Upper lobe of left lung (tissue), 6 donors: ENCODE results near the gene KMT2C. TPM values are rescaled to one million over a fixed set of nuclear protein-coding genes. Genes with fewer than 3 reads are reported as not detected.
A peak's percentile ranks its signal among the peaks of the same experiment; 100 is the strongest.
"Not testable (repeated sequence)": the region's sequence is repeated elsewhere in the genome, so short reads cannot be mapped to it uniquely, and the experiment has no call there.

Experiments used
- ATAC-seq, 2 donors: fragments of 200-7000 bp; cut with Tn5 transposase; one replicate each; pipeline ENCODE4 v1.9.1; 2022; ENCODE audit warnings: mild to moderate bottlenecking in 2 of 2, moderate library complexity in 2 of 2; ENCODE audit not compliant: low FRiP score in 2 of 2
- DNase-seq, 2 donors: peaks; one replicate each; pipeline ENCODE4 v3.0.0-alpha.2; 2019 to 2020
- H3K27ac ChIP-seq, 4 donors: fragments of 200-600 bp; sonication (generic); one replicate each; pipeline ENCODE4 v1.5.1; 2016 to 2019
- H3K27me3 ChIP-seq, 4 donors: fragments of 200-600 bp; sonication (generic); one replicate each; pipeline ENCODE4 v1.5.1; 2017 to 2019
- H3K36me3 ChIP-seq, 4 donors: fragments of 200-600 bp; sonication (generic); one replicate each; pipeline ENCODE4 v1.5.1; 2016 to 2019
- H3K4me1 ChIP-seq, 4 donors: fragments of 200-600 bp; sonication (generic); one replicate each; pipeline ENCODE4 v1.5.1; 2018 to 2019
- H3K4me3 ChIP-seq, 4 donors: fragments of 200-600 bp; sonication (generic); one replicate each; pipeline ENCODE4 v1.5.1; 2017 to 2019; ENCODE audit warnings: mild to moderate bottlenecking in 2 of 4, moderate library complexity in 1 of 4
- H3K9me3 ChIP-seq, 4 donors: fragments of 200-600 bp; sonication (generic); one replicate each; pipeline ENCODE4 v1.5.1; 2018 to 2019
- EP300 ChIP-seq, 4 donors: sonication (generic); formaldehyde crosslinking; IDR thresholded peaks; one replicate each; pipeline ENCODE4 v1.5.1; 2017; ENCODE audit warnings: antibody characterized with exemption in 4 of 4, control low read depth in 2 of 4
- POLR2A ChIP-seq, 4 donors: fragments of 450-650 bp; IDR thresholded peaks; one replicate each; pipeline ENCODE4 v1.5.1; 2016 to 2017; ENCODE audit warnings: antibody characterized with exemption in 4 of 4, mild to moderate bottlenecking in 2 of 4
- POLR2AphosphoS5 ChIP-seq, 2 donors: sonication (generic); formaldehyde crosslinking; IDR thresholded peaks; one replicate each; pipeline ENCODE4 v1.5.1; 2017; ENCODE audit warnings: antibody characterized with exemption in 2 of 2
- WGBS, 2 donors: methylation state at CpG; one replicate each; pipeline ENCODE4 v1.1.5; 2017 to 2018; 5-methylcytosine and 5-hydroxymethylcytosine counted together
- total RNA-seq, 6 donors: library from RNA; depleted of rRNA in 4 of 6; stranded (reverse); fragments of >200 nt in 4 of 6; gene quantifications; one replicate each; pipeline versions ENCODE4 v1.1.0 to v1.2.1, GENCODE V29; 2016 to 2021
- TF ChIP-seq, protein P1 (sequence below), 6 experiments: fragments of 450-650 bp in 4 of 6; fragments of 200-600 bp in 2 of 6; sonication (generic) in 2 of 6; IDR thresholded peaks; one replicate each; pipeline ENCODE4 v1.5.1; 2016 to 2019; ENCODE audit warnings: antibody characterized with exemption in 6 of 6
- donor health status: DM: no; HTN: no; CAD: no; lungs with moderate emphysema.
- donor health status: DM: no; HTN: yes; CAD: no; lungs with severe emphysema.

KMT2C gene
- total RNA-seq, 6 donors from 2014 or later, result 60.5 to 108 (median 85.0) TPM

DNA sequence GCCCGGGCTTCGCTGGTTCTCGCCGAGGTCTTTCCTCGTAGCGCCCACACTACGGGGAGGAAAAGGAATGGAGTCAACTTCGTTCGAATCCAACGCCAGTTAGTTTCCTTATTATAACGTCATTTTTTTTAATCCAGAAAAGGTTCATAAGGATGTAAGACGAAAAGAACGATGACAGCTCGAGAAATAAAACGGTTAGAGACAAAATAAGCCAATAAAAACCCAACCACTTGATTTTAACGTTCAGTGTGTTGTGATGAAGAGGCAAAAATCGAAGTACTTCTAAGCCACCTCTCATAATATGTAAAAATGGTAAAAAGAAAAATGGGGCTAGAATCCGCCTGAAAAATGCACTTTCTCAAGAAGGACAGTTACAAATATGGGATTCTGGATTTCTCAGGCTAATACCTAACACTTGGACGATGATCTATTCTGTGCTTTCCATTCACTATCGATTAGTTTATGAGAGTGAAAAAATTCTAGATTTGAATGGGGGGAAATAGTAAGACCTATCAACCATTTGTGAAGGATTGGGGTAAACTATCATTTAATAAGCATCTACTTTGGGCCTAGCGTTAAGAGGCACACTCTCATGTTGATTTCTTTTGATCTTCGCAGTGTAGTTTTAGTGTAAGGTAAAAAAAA lies 1.2 kb upstream of the KMT2C start:
- not testable (repeated sequence) for H3K36me3 ChIP-seq, ATAC-seq, DNase-seq, H3K9me3 ChIP-seq, H3K27me3 ChIP-seq
- WGBS, 2 donors, result 12 to 14% methylated on average over 22 of the region's 22 CpGs
- Histone ChIP-seq H3K4me1 (peaks cover 15 to 24% (median 20%) of the 10 kb centered on the region in 4 donors), H3K4me3 (peak overlapping the region; percentile 60 to 97 (median 77)), H3K27ac (peak overlapping the region; percentile 96 to 100 (median 98))

DNA sequence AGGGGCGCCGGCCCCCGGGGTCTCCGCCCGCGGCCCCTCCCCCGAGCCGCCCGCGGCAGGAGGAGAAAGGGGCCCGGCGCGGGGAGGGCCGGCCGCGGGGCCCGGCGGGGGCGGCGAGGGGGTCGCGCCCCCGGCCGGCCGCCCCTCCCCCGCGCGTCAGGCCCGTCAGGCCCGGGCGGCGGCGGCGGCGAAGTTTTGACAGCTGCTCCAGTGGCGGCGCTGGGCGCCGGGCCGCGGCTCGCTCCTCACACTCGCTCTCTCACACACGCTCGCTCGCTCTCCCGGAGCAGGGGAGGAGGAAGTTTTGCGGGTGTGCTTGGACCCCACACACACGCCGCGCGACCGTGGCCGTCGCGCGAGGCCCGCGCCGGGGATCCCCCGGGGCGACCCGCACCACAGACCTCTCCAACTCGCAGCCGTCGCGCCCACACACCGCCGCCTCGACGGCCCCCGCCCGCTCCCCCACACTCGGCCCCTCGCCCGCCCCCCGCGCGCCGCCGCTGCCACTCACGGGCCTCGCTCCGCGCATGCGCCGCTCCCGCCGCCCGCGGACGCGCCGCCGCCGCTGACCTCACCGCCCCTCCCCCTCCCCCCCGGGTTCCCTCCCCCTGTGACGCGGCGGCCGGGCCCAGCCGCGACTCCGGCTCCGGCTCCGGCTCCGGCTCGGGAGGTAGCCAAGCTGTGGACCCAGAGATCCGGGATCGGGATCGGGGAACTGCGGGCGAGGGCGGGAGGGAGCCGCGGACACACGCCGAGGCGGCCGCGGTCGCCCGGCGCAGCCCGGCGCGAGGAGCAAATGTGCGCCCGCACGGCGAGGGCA lies 518 bp upstream of the KMT2C start:
- Histone ChIP-seq H3K9me3 (no peaks in the 10 kb centered on the region), H3K27me3 (no peaks in the 10 kb centered on the region), H3K4me3 (peak overlapping the region; percentile 60 to 97 (median 79)), H3K4me1 (peaks cover 15 to 31% (median 21%) of the 10 kb centered on the region in 4 donors), H3K36me3 (no peaks in the 10 kb centered on the region), H3K27ac (peak overlapping the region; percentile 96 to 100 (median 98))
- WGBS, 2 donors, result 0% methylated on average over 13 to 22 of the region's 132 CpGs
- peak; percentile 94 to 95 for ATAC-seq
- TF ChIP-seq POLR2A (IDR thresholded peaks at IDR 0.05) (peak; percentile 16 to 62 (median 38)), EP300 (IDR thresholded peaks at IDR 0.05) (no peak), POLR2AphosphoS5 (IDR thresholded peaks at IDR 0.05) (peak; percentile 34 to 40)
- peak; percentile 91 to 98 for DNase-seq

DNA sequence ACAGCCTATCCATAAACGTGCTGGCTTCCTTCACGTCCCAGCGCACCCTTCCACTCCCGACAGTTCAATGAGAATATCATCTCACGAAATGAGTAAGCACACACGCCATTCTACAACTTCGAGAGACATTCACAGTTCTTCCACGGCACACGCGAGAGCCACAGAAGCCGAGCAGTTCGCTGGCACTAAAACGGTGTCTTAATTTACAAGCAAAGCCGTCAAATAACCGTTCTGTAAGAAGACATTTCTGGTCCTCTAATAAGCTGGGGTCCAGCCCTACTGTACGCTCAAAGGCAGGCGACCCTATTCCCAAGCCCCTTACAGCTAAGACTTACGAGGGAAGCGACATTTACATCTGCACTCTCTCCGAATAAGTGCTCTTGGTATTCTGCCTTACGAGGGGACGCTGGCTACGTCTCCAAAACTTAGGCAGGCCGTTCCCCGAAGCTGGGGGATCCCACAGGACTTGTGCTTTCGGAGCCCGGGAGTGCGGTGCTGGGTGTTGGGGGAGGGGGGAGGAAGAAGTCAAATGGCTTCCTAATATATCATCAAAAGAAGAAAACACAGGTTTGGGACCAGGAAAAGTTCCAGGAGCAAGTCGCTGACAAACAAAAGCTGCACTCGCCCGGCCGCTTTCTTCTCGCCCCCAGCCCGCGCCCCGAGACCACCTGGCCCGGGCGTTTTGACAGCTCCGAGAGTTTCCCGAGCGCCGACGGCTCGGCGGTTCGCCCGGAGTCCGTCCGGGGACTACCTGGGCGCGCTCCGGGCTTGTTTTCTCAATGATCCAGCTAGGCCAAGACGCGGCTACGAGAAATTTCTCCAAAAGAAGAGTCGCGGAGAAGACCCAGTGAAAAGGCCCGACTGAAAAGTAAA lies 1.1 kb downstream of the KMT2C start:
- WGBS, 2 donors, result 1% methylated on average over 49 to 55 of the region's 58 CpGs
- peak in 1 of 2 donors; percentile 40 for ATAC-seq
- H3K4me3 ChIP-seq, result peak overlapping the region; percentile 74 to 97 (median 95)
- peak in 1 of 2 donors; percentile 5 for TF ChIP-seq POLR2AphosphoS5 (IDR thresholded peaks at IDR 0.05)
- H3K4me1 ChIP-seq, result peaks cover 18 to 39% (median 28%) of the 10 kb centered on the region in 4 donors
- not testable (repeated sequence) for H3K9me3 ChIP-seq, H3K27me3 ChIP-seq, H3K36me3 ChIP-seq
- H3K27ac ChIP-seq, result peak overlapping the region; percentile 97 to 100 (median 98)
- peak; percentile 44 to 86 for DNase-seq

DNA sequence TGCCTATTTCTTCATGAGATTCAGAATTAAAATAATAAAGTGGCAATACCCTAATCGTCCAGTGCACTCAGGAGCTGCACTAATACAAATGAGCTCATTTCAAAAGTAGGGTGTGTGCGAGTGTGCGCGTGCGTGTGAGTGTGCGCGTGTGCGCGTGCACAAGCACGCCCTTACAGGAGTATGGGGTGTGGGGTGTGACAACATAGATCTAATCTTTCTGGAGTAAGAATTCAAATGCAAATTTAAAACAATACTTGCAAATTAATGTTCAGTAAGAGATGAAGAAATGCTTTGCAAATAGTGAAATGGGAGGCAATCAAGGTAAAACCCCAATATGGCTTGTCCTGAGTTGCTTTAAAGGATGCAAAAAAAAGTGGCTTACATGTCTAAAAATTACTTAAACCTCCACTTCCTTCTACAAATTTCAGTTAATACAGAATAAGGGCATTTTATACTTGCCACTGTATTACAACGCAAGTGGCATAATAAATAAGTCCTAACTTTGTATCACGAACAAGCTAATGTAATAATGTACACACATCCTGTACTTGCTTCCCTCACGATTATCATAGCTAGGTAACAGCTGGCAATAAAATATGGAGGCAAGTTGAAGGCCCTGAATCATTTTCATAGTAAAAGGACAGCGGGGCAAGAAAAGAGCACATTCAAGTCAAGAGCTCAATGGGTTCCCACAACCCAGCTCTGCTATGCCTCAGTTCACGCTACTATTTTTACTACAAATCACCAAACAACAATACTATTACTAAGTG lies 1.9 kb downstream of the KMT2C start:
- ATAC-seq (peak; percentile 70 to 84), DNase-seq (peak in 1 of 2 donors; percentile 93)
- Histone ChIP-seq H3K4me3 (peak overlapping the region; percentile 74 to 97 (median 95)), H3K27ac (peak overlapping the region; percentile 97 to 100 (median 98)), H3K4me1 (peaks cover 19 to 47% (median 36%) of the 10 kb centered on the region in 4 donors)
- TF ChIP-seq, protein P1, sequence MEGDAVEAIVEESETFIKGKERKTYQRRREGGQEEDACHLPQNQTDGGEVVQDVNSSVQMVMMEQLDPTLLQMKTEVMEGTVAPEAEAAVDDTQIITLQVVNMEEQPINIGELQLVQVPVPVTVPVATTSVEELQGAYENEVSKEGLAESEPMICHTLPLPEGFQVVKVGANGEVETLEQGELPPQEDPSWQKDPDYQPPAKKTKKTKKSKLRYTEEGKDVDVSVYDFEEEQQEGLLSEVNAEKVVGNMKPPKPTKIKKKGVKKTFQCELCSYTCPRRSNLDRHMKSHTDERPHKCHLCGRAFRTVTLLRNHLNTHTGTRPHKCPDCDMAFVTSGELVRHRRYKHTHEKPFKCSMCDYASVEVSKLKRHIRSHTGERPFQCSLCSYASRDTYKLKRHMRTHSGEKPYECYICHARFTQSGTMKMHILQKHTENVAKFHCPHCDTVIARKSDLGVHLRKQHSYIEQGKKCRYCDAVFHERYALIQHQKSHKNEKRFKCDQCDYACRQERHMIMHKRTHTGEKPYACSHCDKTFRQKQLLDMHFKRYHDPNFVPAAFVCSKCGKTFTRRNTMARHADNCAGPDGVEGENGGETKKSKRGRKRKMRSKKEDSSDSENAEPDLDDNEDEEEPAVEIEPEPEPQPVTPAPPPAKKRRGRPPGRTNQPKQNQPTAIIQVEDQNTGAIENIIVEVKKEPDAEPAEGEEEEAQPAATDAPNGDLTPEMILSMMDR (IDR thresholded peaks at IDR 0.05), result peak in 4 of 6 experiments; percentile 8 to 58 (median 27)
- not testable (repeated sequence) for H3K36me3 ChIP-seq, H3K9me3 ChIP-seq, H3K27me3 ChIP-seq
- 5% methylated on average over 15 of the region's 15 CpGs for WGBS, 2 donors

DNA sequence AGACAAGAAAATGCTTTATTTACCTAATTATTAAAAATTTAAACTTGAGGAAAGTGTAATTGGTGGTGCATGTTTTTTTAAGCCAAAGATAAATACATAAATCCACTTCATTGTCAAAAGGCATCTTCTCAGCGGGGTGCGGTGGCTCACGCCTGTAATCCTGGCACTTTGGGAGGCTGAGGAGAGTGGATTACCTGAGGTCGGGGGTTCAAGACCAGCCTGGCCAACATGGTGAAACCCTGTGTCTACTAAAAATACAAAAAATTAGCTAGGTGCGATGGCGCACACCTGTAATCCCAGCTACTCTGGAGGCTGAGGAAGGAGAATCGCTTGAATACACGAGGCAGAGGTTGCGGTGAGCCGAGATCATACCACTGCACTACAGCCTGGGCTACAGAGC lies 3.1 kb downstream of the KMT2C start:
- not testable (repeated sequence) for H3K27me3 ChIP-seq, H3K36me3 ChIP-seq, H3K9me3 ChIP-seq, ATAC-seq, DNase-seq, H3K27ac ChIP-seq
- 93% methylated on average over 10 of the region's 10 CpGs for WGBS, 2 donors
- Histone ChIP-seq H3K4me1 (peaks cover 24 to 58% (median 44%) of the 10 kb centered on the region in 4 donors), H3K4me3 (peak overlapping the region in 1 of 4 donors; percentile 96)

DNA sequence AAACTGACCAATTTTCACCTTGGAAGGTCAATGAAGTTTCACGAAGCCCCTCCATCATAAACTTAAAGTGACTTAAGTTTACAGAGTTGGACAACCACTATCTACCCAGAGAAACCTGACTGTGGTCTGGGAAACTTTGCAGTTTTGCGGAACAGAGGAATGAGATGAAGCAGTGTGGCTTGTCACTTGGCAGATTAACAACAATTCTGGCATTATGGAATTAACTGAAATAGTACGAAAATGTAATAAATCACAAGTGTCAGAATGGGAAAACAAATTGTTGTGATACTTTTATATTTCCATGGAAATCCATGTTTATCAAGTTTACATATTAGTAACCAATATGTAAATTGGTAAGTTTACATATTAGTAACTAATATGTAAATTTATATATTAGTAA lies 4.9 kb downstream of the KMT2C start:
- no peaks in the 10 kb centered on the region for H3K36me3 ChIP-seq
- H3K9me3 ChIP-seq, result no peaks in the 10 kb centered on the region
- TF ChIP-seq, protein P1 (IDR thresholded peaks at IDR 0.05), result no peak
- TF ChIP-seq POLR2A (IDR thresholded peaks at IDR 0.05) (no peak), EP300 (IDR thresholded peaks at IDR 0.05) (no peak), POLR2AphosphoS5 (IDR thresholded peaks at IDR 0.05) (no peak)
- DNase-seq, result no peak
- 86 to 94% methylated on average over 3 of the region's 3 CpGs for WGBS, 2 donors
- H3K4me3 ChIP-seq, result no peak overlapping the region
- H3K4me1 ChIP-seq, result peaks cover 20 to 63% (median 45%) of the 10 kb centered on the region in 4 donors
- ATAC-seq, result no peak
- no peak overlapping the region for H3K27ac ChIP-seq
- no peaks in the 10 kb centered on the region for H3K27me3 ChIP-seq

DNA sequence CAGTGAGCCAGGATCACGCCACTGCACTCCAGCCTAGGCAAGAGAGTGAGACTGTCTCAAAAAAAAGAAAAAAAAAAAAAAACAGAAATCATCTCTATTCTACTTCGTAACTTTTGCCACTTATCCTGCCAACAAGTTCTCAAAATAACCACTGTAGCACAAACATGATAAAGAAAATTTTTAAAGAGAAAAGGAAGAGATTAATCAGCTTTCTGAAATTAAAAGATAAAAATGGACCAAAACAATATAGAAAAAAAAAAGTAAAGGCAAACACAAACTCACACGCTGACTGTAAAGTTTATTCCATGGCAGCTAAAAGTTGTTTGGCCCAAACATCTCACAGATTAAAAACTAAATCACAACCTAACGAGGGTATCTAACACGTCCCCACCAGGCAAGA lies 5.7 kb downstream of the KMT2C start:
- H3K4me1 ChIP-seq, result peaks cover 24 to 66% (median 51%) of the 10 kb centered on the region in 4 donors
- H3K27ac ChIP-seq, result not testable (repeated sequence)

More for the DNA sequence above, 5.7 kb downstream of the KMT2C start:
- not testable (repeated sequence) for H3K4me3 ChIP-seq, H3K36me3 ChIP-seq, H3K27me3 ChIP-seq, DNase-seq, H3K9me3 ChIP-seq, ATAC-seq
- 74 to 75% methylated on average over 5 of the region's 5 CpGs for WGBS, 2 donors
